Kidney tubule cell (primary cell): ENCODE measurements around the gene B4GALT5.
"Not testable (repeated sequence)": the region's sequence is repeated elsewhere in the genome, so short reads cannot be mapped to it uniquely, and the experiment has no call there.

Experiments used
- DNase-seq: peaks from one replicate; pipeline ENCODE4 v3.0.0-alpha.2; 2018; ENCODE audit warnings: low spot score

B4GALT5 gene, protein sequence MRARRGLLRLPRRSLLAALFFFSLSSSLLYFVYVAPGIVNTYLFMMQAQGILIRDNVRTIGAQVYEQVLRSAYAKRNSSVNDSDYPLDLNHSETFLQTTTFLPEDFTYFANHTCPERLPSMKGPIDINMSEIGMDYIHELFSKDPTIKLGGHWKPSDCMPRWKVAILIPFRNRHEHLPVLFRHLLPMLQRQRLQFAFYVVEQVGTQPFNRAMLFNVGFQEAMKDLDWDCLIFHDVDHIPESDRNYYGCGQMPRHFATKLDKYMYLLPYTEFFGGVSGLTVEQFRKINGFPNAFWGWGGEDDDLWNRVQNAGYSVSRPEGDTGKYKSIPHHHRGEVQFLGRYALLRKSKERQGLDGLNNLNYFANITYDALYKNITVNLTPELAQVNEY

DNA sequence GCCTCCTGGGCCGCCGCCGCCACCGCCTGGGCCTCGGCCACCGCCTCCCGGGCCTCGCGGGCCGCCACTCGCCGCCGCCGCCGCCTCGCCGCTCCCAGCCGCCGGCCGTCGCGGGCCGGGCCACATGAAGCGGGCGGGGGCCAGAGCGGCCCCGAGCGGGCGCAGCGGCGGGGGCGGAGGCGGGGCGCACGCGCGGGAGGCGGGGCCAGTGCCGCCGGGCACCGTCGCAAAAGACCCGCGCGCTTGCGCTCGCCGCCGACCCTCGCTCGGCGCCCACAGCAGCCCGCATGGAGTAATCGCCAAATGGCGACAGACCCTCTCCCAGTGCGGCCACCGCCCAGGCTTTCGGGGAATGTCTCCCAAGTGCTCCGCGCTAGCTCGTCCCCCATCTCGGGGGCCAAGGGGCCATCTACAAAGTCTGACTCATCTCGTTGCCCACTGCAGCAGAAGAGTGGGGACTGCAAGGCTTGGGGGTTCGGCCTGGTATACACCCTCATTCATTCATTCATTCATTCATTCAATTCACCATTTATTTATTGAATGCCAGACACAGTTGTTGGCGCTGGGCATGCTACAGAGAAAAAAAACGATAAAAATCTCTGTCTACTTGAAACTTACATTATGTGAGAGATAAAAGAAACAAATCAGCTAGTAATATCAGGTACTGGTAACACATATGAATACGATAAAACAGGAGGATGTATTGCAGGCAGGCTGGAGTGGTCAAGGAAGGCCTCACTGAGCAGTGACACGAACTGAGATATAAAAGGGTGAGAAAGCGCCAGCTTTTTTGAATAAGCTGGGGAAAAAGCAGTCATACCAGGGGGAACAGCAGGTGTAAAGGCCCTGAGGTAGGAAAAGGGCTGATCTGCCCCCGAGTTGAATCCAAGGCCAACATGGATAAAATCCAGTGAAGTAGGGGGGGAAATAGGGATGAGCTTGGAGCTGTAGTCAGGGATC, at the start of gene B4GALT5:
B4GALT5 (minus strand) TSS at position 126 of the 960 bp plus-strand sequence. CDS start 188 bp downstream, outside the sequence.
- peak; percentile 80 for DNase-seq

DNA sequence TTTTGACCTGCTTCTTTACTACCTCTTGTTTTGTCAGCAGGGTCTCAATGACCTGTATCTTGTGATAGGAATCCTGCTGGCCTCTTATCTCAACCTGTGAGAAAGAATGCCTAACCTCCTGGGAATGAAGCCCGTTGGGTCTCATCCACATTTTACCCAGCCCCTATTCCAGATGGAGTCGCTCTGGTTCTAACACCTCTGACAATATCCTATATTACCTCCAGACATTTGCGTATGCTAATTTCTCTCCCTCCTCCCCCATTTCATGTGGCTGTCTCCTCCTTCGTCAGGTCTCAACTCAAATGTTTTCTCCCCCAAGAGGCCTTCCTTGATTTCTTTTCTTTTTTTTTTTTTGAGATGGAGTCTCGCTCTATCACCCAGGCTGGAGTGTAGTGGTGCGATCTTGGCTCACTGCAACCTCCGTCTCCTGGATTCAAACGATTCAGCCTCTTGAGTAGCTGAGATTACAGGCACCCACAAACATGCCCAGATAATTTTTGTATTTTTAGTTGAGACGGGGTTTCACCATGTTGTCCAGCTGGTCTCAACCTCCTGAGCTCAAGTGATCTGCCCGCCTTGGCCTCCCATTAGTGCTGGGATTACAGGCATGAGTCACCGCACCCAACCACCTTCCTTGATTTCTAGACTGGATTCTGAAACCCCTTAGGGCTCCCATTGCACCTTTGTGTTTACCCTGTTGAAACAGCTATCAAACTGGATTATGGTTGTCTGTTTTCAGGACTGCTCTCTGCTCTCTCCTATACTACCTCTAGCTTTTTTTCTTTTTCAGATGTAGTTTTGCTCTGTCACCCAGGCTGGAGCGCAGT, 49.5 kb upstream of the B4GALT5 start:
- no peak for DNase-seq

DNA sequence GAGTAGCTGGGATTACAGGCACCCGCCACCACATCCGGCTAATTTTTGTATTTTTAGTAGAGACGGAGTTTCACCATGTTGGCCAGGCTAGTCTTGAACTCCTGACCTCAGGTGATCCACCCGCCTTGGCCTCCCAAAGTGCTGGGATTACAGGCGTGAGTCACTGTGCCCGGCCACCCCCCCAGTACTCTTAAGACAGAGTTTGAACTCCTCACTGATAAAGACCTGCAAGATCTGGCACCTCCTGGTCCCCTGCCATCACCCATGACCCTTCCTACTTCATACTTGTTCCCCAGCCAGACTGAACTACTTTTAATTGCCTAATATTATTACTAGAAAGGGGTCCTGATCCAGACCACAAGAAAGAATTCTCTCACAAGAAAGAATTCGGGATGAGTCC, 48.2 kb upstream of the B4GALT5 start:
- not testable (repeated sequence) for DNase-seq

DNA sequence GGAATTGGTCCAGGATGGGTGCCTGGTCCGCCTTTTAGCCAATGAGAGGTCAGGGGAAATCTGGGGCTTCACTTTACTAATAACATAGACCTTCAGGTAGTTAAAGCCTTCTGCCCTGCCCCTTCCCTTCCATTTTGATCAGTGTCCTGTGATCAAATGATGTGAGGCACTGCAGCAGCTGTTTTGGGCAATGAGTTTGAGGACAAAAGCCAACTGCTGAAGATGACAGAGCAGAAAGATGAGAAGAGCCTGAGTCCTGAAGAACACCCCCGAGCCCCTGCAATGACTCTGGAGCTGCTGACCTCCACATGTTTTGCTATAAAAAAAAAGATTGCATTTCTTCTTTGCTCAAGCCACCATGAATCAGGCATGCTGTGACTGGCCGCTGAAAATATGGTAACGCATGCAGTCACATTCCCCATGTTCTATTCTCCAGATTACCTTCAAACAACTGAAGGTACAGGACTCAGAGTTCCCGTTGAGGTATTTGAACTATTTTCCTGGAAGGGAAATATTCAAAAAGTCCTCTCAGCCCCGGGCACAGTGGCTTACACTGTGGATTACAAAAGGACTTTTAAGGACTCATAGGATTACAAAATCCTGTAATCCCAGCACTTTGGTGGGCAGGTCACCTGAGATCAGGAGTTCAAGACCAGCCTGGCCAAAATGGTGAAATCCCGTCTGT, 45.7 kb upstream of the B4GALT5 start:
- DNase-seq = no peak

DNA sequence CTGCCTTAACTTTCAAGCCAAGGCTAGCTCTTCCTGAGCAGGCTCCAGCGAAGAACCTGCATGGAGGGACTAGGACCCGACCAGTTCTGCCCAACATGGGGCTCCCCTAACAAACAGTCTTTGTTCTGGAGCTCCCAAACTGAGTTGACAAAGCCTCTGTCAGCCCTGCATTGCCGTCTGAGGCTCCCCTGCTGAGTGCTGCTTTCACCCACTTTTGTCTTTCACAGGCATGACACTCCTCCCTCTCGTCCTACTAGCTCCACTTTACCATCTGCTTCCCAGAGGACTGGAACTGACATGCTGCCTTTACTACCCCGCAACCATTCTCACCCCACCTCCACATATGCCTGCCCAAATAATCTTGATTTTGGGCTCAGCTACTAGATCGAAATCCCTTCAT, 45.1 kb upstream of the B4GALT5 start:
- no peak for DNase-seq

DNA sequence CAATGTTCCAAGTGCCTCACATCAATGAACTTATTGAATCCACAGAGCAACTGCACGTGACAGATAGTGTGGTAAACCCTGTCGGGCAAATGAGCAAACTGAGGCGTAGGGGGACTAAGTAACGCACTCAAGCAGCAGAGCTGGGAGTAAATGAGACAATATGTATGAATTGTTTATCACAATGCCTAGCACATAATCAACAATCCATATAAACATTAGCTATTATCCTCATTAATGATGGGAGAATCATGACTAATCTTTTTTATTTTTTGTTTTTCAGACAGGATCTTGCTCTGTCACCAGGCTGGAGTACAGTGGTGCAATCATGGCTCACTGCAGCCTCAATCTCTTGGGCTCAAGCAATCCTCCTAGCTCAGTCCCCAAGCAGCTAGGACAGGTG, 43.9 kb upstream of the B4GALT5 start:
- DNase-seq = no peak

DNA sequence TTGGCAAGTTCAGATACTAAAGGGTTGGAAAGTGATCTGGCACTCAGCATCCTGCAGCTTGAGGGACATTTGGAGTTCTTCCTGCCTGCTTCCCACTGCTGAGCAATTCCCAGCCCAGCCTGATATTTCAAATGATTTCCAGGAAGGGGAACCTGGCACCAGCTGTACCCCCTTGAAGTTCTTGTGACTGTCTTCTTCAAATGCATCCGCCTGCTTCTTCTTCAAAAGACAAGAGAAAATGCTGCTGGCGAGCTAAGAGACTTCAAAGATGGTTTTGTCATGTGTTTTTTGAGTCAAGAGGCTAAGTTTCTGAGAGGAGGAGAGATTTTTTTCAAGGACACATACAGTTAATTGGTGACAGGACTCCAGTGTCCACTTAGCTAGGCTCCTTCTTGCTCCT, 42.6 kb upstream of the B4GALT5 start:
- no peak for DNase-seq

GRCh38 chr20:49754596-49754995, 40.9 kb upstream of the B4GALT5 start:
- DNase-seq = no peak

DNA sequence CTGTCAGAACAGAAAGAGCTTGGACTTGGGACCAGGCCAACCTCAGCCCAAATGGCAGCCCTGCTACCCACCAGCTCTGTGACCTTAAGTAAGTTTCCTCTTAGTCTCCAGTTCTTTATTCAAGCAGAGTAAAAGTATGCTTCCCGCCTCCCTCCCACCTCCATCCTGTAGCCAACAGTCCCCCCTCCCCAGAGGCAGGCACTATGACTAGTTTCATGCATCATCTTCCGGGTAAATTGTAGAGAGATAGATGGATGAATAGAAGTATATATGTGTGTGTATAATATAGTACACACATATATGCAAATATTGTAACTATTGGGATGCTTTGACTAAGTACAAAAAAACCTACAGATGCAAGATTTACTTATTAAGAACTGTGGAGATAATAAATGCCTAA, 39.5 kb upstream of the B4GALT5 start:
- DNase-seq = no peak

GRCh38 chr20:49752201-49752903, 38.7 kb upstream of the B4GALT5 start:
- no peak for DNase-seq

DNA sequence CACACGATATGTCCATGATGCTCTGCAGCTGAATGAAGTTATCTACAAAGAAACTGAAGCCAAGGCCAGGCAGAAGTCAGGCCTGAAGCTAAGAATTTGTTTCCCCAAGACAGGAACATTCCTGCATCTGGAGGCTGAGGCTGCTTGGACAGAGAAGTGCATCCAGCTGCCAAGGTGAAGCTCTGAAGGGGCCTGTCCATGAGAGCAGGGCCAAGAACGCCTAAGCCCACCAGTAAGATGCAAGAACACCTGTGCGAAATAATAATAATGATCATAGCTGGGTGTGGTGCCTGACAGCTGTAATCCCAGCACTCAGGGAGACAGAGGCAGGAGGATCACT, 37.7 kb upstream of the B4GALT5 start:
- DNase-seq = no peak

- DNase-seq = no peak
Observed at GRCh38 chr20:49750611-49751396, 37.1 kb upstream of the B4GALT5 start.

DNA sequence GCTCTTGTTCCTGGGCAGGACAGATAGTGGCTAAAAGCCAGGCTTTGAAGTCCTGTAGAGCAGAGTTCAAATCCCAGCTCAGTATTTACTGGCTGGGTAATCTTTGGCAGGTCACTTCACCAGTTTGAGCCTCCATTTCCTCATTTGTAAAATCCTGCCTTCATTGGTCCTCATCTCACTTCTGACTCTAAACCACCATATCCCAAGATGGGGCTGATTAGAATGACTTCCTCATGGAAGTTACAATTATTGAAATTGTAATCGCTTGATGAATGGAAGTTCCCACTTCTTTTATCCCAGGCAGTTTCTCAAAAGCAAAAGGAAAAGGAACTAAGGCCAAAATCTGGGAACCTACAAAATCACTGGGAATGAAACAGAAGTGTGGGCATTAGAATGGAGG, 35.9 kb upstream of the B4GALT5 start:
- DNase-seq = no peak

DNA sequence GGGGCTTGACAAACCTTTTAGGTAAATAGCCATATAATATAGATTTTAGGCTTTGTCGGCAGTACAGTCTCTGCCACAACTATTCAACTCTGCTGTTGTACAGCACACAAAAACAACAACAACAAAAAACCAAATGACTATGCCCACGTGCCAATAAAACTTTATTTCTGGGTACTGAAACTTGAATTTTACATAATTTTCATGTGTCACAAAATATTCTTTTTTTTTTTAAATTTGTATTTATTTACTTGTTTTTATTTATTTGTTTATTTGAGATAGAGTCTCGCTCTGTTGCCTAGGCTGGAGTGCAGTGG, 34.8 kb upstream of the B4GALT5 start:
- no peak for DNase-seq

GRCh38 chr20:49747707-49748524, 34.2 kb upstream of the B4GALT5 start:
- no peak for DNase-seq

DNA sequence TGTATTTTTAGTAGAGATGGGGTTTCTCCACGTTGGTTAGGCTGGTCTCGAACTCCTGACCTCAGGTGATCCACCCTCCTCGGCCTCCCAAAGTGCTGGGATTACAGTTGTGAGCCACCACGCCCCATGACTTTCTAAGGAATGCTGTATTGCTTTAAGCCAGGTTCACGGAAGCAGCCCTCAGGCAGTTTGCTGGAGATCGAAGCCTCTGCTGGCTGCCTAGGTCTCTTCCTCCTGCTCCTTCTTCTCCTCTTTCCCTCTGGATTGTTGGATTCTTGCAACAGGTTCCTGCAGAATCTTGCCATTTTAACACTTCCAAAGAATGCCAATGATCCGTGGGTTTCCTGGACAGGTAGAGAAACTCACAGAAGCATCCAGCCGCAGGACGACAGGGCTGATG, 29.3 kb upstream of the B4GALT5 start:
- no peak for DNase-seq

GRCh38 chr20:49741977-49742376, 28.3 kb upstream of the B4GALT5 start:
- DNase-seq = no peak

- DNase-seq = no peak
Observed at GRCh38 chr20:49740807-49741206, 27.1 kb upstream of the B4GALT5 start.

DNA sequence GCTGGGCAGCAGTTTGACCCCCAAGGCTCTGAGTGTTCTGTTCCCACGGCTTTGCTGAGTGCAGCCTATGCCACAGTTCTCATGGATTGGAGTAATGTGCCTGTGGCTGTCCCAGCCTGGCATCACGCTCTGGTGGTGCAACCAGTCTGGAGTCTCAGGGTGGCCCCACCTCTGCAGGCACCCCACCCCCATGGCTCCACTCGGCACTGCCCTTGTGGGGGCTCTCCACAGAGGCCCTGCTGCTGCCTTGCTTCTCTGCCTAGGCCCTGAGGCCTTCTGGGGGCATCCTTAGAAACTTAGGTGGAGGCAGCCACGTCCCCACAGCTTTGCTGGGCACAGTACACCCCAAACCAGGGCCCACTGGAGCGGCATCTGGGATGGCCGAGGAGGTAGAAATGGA, 25.4 kb upstream of the B4GALT5 start:
- DNase-seq = no peak

DNA sequence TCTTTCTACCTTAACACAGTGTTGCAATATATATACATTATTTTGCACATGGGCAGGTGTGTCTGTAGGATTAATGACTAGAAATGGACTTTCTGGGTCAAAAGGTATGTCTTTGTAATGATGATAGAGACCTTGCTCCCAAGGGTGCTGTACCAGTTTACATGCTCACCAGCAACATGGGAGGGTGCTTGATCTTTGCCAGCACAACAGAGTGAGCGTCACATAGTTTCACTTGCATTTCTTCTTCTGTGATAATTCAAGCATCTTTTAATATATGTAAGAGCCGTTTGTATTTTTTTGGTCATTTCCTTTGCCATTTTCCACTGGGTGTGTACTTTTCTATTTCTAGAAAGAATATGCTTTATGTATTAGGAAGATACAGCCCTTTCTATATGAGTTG, 23.6 kb upstream of the B4GALT5 start:
- DNase-seq = no peak
